AG09319 (cell line): ENCODE results near the gene SLC45A1.

Experiments
- DNase-seq: peaks from one replicate; pipeline ENCODE4 v3.0.0-alpha.2; 2010; ENCODE audit warnings: low read depth; ENCODE audit errors: extremely low read depth
- CTCF ChIP-seq: IDR thresholded peaks from 2 replicates; pipeline ENCODE4 v1.5.1; 2011; ENCODE audit warnings: low read depth, mild to moderate bottlenecking, inconsistent platforms, low read length, moderate library complexity

The SLC45A1 gene

GRCh38 chr1:8345621-8346415, 27.9 kb downstream of the SLC45A1 start:
- TF ChIP-seq CTCF: no peak
- no peak for DNase-seq

GRCh38 chr1:8347635-8348034, 29.7 kb downstream of the SLC45A1 start:
- no peak for TF ChIP-seq CTCF
- DNase-seq: no peak

GRCh38 chr1:8348047-8348776, 30.3 kb downstream of the SLC45A1 start:
- no peak for DNase-seq
- TF ChIP-seq CTCF: no peak

- peak; percentile 71 for TF ChIP-seq CTCF
Measured at GRCh38 chr1:8348777-8349472, 31.0 kb downstream of the SLC45A1 start.

GRCh38 chr1:8349473-8349865, 31.6 kb downstream of the SLC45A1 start:
- TF ChIP-seq CTCF: no peak
- DNase-seq: no peak

More at GRCh38 chr1:8348777-8349472, 31.0 kb downstream of the SLC45A1 start:
- no peak for DNase-seq

GRCh38 chr1:8349961-8350360, 32.0 kb downstream of the SLC45A1 start:
- no peak for TF ChIP-seq CTCF
- no peak for DNase-seq
